Ureter (tissue), 1 donor: Measurements from ENCODE around the gene FMN2. TPM values are rescaled to one million over a fixed set of nuclear protein-coding genes. Genes with fewer than 3 reads are reported as not detected.
A peak's percentile ranks its signal among the peaks of the same experiment; 100 is the strongest.

Source experiments
- DNase-seq: peaks from one replicate; pipeline ENCODE4 v3.0.0-alpha.2; 2020; ENCODE audit warnings: low spot score
- total RNA-seq: library from RNA; stranded (reverse); gene quantifications from one replicate; pipeline ENCODE4 v1.2.4, GENCODE V29; 2023
- donor health status: DM: yes; HTN: yes; CAD: no.

Gene FMN2
- total RNA-seq, 1 donor from 2014 or later, result 0.49 TPM

DNA sequence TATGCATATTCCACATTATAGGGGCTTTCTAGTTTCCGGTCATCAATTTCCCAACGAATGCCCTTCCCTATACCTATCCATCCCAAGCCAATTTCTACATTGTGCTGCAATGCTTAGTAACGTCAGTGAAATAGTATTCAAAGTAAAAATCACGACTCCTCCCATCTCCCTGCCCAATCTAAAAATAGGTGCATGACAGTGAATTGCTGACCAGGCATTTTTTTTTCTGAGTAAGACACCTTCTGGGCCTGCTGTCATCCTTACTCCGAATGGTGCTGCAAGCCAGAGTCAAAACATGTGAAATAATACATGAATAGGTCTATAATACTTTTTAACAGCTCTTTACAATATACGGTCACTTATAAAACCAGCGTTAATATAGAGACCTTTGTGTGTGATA is 400.1 kb downstream of the FMN2 start:
- no peak for DNase-seq

- peak; percentile 57 for DNase-seq
These were observed 401.3 kb downstream of the FMN2 start for GRCh38 chr1:240492832-240493440.

DNA sequence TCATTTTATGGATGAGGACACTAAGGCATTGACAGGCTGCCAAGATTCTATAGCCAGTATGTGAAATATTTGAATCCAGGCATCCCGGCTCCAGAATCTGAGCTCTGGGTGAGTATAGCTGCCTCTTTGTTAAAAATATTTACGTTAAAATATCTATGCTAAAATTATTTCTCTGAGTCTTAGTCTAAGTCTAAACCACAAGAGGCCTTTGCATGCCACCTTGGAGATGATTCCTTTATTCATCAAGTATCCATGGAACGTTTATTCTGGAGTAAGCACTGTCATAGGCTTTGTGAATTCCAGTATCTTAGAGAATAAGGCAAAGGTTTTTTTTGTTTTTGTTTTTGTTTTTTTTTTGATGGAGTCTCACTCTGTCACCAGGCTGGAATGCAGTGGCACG is 403.9 kb downstream of the FMN2 start:
- no peak for DNase-seq

GRCh38 chr1:240496356-240496755 is 404.7 kb downstream of the FMN2 start:
- no peak for DNase-seq

DNA sequence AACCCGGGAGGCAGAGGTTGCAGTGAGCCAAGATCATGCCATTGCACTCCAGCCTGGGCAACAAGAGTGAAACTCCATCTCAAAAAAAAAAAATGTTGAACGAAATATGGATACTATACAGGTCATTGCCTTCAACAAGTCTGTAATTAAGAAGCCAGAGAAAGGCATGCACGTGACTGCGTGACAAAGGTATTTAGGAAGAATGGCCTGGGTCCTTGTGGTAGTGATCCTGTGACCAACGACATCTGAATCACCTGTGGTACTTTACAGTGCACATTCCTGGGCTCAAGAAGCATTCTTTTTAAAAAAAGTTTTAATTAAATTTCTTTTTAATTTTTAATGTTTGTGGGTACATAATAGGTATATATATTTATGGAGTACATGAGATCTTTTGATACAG is 405.3 kb downstream of the FMN2 start:
- no peak for DNase-seq

DNA sequence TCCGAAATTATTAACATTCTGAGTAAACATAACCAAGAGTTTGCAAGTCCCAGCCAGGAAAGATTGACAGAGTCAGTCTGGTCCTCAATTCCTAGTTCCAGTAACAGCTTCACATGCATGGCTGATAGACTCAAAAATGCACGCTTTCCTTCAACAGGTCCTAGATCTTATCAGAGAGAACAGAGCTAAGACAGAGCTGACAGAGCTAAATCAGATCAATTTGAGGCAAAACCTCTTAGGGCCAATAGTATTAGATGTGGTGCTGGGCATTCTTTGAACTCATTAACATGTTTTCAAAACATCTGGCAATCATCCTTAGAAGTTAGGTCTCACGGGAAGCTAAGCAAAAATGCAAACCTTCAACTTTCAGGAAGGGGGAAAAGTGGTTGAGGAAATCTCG is 406.2 kb downstream of the FMN2 start:
- DNase-seq, result no peak

- DNase-seq, result no peak
These were observed 406.7 kb downstream of the FMN2 start for GRCh38 chr1:240498335-240498734.

DNA sequence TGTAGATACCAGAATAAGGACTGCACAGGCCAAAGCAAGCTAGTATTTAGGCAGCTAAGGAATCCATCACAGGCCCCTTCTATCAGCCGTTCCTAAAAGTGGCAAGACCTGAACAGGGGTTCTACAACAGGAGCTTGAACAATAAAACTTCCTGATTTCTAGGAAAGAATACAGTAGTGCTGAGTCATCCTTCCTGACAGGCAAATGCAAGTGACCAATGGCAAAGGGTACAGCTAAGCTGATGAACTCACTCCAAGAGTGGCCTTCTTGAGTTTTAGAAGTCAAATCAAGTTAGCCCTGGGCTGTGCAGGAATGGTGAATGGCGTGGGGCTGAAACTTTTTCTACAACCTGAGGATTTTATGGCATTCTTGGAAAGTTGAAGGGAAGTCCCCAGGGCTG is 407.3 kb downstream of the FMN2 start:
- DNase-seq, result no peak

- DNase-seq, result no peak
These were observed 409.0 kb downstream of the FMN2 start for GRCh38 chr1:240500647-240501046.

GRCh38 chr1:240501115-240501514 is 409.4 kb downstream of the FMN2 start:
- DNase-seq, result no peak

DNA sequence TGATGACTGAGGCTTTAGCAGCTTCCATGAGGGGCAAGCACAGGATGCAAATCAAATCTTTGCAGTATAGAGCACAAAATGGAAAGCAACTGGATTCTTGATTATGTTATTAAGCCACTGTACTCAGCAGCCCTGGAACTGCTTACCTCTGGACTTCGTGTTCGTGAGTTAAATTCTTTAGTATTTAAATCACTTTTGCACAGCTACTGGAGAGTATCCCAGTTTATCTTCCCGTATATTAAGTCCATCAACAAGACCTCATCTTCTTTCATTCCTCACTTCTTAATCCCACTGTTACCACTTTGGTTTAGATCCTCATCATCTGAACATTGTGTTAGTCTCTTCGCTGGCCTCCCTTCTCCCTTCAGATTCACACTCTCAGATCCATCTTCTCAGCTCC is 411.4 kb downstream of the FMN2 start:
- no peak for DNase-seq

DNA sequence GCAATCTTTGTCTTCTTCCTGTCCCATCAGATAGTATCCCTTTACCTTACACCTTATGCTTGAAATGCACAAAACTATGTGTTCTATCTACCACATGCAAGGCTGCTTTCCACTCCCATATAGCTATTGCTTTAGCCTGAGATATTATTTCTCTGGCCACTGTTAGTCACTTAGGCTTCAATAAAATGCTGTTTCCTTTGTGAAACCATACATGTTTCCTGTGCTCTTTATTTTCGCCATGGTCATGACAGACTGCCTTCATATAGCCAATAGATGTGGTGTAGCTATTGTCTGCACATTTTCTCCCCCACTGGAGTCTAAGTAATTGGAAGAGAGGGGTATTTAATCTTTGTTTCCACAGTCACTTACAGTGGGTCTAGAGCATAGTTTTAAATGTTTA is 411.9 kb downstream of the FMN2 start:
- DNase-seq, result no peak

DNA sequence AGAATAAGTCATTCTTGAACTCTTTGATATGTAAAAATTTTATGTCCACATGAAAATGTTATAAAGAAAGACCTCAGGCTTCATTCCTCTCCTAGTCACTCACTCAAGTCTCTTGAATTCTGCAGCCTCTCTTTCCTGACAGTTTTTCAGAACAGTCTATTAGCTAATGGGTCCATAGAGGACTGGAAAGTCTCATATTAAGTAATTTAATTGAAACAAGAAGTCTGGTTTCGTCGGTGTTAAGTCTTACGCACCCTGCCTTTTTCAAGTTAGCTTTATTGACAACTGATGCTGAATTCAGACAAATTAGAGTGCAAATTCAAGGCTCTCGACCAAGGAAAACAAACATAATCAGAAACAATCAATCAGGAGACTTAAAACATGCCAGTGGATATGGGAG is 414.5 kb downstream of the FMN2 start:
- DNase-seq, result no peak

DNA sequence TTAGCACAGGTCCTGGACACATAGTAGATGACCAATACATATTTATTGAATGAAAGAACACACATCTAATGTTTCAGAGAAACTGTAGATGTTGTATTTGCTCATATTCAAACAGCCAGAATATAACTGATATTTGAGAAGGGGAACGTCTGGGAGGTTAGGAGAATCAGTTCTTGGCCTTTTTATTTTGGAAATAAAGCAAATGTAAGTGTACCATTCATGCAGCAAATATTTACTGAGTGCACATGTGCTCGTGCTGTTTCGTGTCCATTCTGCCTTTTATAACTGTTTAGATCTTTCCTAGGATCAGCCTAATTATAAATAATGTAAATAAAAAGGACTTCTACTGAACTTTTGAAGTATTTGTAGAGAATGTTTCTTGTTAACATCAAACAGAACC is 416.5 kb downstream of the FMN2 start:
- no peak for DNase-seq

- no peak for DNase-seq
These were observed 417.3 kb downstream of the FMN2 start for GRCh38 chr1:240508950-240509349.

GRCh38 chr1:240511789-240512188 is 420.1 kb downstream of the FMN2 start:
- DNase-seq, result no peak

- DNase-seq, result no peak
These were observed 423.8 kb downstream of the FMN2 start for GRCh38 chr1:240515505-240515904.

- DNase-seq, result no peak
These were observed 424.4 kb downstream of the FMN2 start for GRCh38 chr1:240516069-240516468.

GRCh38 chr1:240517891-240518290 is 426.2 kb downstream of the FMN2 start:
- no peak for DNase-seq

DNA sequence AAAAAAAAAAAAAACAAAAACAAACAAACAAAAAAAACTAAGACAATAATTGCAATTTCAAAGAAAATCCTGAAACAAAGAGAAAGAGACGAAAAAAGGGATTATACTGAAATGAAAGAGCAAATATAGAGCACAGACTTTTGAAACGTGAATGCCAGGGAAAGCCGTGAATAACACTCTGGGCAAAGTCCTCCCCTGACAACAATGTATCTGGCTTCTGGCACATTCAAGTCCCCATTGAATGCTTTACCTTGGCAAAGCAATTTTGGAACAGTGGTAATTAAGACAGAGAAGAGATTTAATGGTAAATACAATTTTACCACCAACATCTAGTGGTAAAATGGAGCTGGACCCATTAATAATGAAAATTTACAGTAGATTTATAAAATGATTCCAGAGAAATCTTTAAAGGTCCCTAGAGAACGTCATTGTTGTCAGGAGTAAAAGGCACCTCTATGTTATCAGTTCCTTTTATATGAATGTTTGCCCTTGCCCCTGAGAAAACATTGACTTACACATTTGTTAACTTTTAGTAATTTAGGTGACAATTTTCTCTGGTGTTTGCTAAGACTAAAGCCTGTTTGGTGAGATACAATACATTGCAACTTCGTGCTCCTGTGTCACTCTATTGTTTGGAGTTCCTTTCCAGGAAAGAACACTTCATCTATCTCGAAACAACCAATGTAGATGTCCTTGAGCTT is 430.6 kb downstream of the FMN2 start:
- no peak for DNase-seq

DNA sequence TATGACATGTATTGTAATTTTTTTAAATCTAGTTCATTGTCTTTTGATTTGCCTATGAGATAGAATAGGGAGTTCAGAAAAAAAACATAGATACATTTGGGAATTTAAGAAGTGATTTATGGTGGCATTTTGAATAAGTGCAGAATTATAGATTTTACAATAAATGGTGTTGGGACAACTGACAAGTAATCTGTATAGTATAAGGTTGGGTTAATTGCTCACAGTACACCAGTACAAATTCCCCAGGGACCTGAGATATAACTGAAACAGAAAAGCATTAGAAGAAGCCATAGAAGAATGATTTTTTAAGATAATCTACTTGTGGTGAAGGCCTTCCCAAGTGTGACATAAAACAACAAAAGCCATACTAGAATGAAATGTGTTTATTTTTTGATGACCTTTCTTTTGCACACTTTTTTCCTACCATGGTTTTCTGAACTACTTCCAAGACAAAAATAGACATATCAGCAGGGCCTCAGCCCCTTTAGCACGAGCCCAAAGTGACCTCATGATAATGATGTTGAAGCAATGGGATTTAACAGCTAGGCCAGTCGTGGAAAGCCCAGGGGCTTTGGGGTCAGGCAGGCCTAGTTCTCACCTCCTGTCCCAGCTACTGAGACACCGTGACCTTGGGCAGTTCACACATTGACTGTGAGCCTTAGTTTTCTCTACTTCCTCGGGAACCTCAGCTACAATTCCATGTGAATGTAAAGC is 432.8 kb downstream of the FMN2 start:
- no peak for DNase-seq
